GM12878 (cell line): ENCODE measurements around the gene ALMS1. TPM values are rescaled to one million over a fixed set of nuclear protein-coding genes. Genes with fewer than 3 reads are reported as not detected.

Source experiments
- ATAC-seq: fragments of 200-7000 bp; cut with Tn5 transposase; 3 replicates; pipeline ENCODE4 v1.9.1; 2020; ENCODE audit warnings: mild to moderate bottlenecking, moderate library complexity
- BruUV-seq: library from RNA; stranded (reverse); fragments of 400-500 nt; replicated peaks from 2 replicates; lab custom pipeline; 2021; lab: Mats Ljungman, UMichigan
- CTCF ChIA-PET: fragments of 300-600 bp; sonication (Branson Sonifier 250); formaldehyde crosslinking; extraction: SDS; loops from one replicate; lab custom pipeline; 2021; ENCODE audit warnings: inconsistent platforms; lab: Yijun Ruan, JAX
- POLR2A ChIA-PET: fragments of 350-600 bp; formaldehyde crosslinking; extraction: SDS; loops from one replicate; lab custom pipeline; 2021; ENCODE audit warnings: inconsistent platforms; lab: Charles Lee
- RAD21 ChIA-PET: fragments of 300-600 bp; sonication (Branson Sonifier 250); formaldehyde crosslinking; loops from one replicate; lab custom pipeline; 2023; ENCODE audit warnings: antibody characterized with exemption; ENCODE audit not compliant: unreplicated experiment; lab: Charles Lee
- SMC1A ChIA-PET: fragments of 300-600 bp; sonication (Branson Sonifier 250); formaldehyde crosslinking; loops from one replicate; lab custom pipeline; 2023; ENCODE audit not compliant: unreplicated experiment, uncharacterized antibody; lab: Charles Lee
- DNase-seq: peaks from one replicate; pipeline ENCODE4 v3.0.0-alpha.2; 2011; ENCODE audit warnings: low read depth, low spot score
- FAIRE-seq: peaks from 3 replicates; lab custom pipeline; 2011; peaks lifted over from hg19 to GRCh38; lab: Jason Lieb, UNC
- H2AFZ ChIP-seq: 2 replicates; pipeline ENCODE4 v1.6.0; 2011; ENCODE audit warnings: low read depth, low read length, control low read depth; ENCODE audit not compliant: control insufficient read depth
- H3K27ac ChIP-seq: 2 replicates; pipeline ENCODE4 v1.5.1; 2011; ENCODE audit warnings: control low read depth; ENCODE audit not compliant: control insufficient read depth, insufficient read depth
- H3K27me3 ChIP-seq, 2 experiments: replicated peaks in 1 of 2; 2 replicates each; pipeline versions ENCODE4 v1.6.0 to v1.6.1; 2011; ENCODE audit warnings: low read length in 1 of 2; ENCODE audit not compliant: control insufficient read depth in 2 of 2, insufficient read depth in 2 of 2
- H3K36me3 ChIP-seq, 2 experiments: 2 replicates each; pipeline ENCODE4 v1.5.1; 2011; ENCODE audit warnings: low read length in 1 of 2; ENCODE audit not compliant: control insufficient read depth in 2 of 2, insufficient read depth in 2 of 2
- H3K4me1 ChIP-seq: 2 replicates; pipeline ENCODE4 v1.6.1; 2011; ENCODE audit warnings: mild to moderate bottlenecking, low read length, moderate library complexity, mixed read lengths; ENCODE audit not compliant: control insufficient read depth, insufficient read depth
- H3K4me2 ChIP-seq: 2 replicates; pipeline ENCODE4 v1.6.0; 2011; ENCODE audit warnings: control low read depth; ENCODE audit not compliant: control insufficient read depth, insufficient read depth
- H3K4me3 ChIP-seq: fragments of 200-600 bp; sonication (generic); 2 replicates; pipeline ENCODE4 v1.5.1; 2016
- H3K79me2 ChIP-seq: 2 replicates; pipeline ENCODE4 v1.6.0; 2011; ENCODE audit warnings: low read length; ENCODE audit not compliant: control insufficient read depth, insufficient read depth
- H3K9ac ChIP-seq: 2 replicates; pipeline ENCODE4 v1.8.0; 2011; ENCODE audit warnings: low read length, control low read depth, mixed read lengths; ENCODE audit not compliant: control insufficient read depth, insufficient read depth
- H3K9me3 ChIP-seq: replicated peaks from 3 replicates; pipeline ENCODE4 v1.5.1; 2011; ENCODE audit warnings: mild to moderate bottlenecking, low read length; ENCODE audit not compliant: control insufficient read depth, insufficient read depth
- H4K20me1 ChIP-seq: 2 replicates; pipeline ENCODE4 v1.6.0; 2011; ENCODE audit not compliant: control insufficient read depth, insufficient read depth
- CBX5 ChIP-seq: sonication (generic); IDR thresholded peaks from 2 replicates; pipeline ENCODE4 v1.6.1; 2016; ENCODE audit warnings: low read depth, moderate library complexity, mild to moderate bottlenecking, inconsistent platforms
- DPF2 ChIP-seq: fragments of 450-650 bp; IDR thresholded peaks from 2 replicates; pipeline ENCODE4 v1.6.1; 2017; ENCODE audit warnings: mild to moderate bottlenecking
- KDM1A ChIP-seq: fragments of 200-600 bp; sonication (generic); IDR thresholded peaks from 2 replicates; pipeline ENCODE4 v1.6.1; 2016; ENCODE audit warnings: borderline replicate concordance
- MYC ChIP-seq: IDR thresholded peaks from 2 replicates; pipeline ENCODE4 v1.6.1; 2011; ENCODE audit warnings: mild to moderate bottlenecking, low read length, moderate library complexity, inconsistent platforms; ENCODE audit not compliant: insufficient read depth, insufficient replicate concordance, insufficient read length, severe bottlenecking
- PAX5 ChIP-seq: IDR thresholded peaks from 2 replicates; pipeline ENCODE4 v1.6.1; 2011; ENCODE audit warnings: low read depth, low read length, borderline replicate concordance
- TARDBP ChIP-seq: IDR thresholded peaks from 2 replicates; pipeline ENCODE4 v1.6.1; 2016; ENCODE audit warnings: borderline replicate concordance
- TCF3 ChIP-seq: IDR thresholded peaks from 2 replicates; pipeline ENCODE4 v1.6.1; 2012; ENCODE audit warnings: low read depth, mild to moderate bottlenecking, low read length, borderline replicate concordance; ENCODE audit not compliant: insufficient read depth
- WGBS: methylation state at CpG from one replicate; pipeline ENCODE4 v1.1.6; 2016; ENCODE audit warnings: low lambda C conversion rate; ENCODE audit not compliant: insufficient replicate concordance, insufficient coverage; ENCODE audit errors: missing lambda C conversion rate; 5-methylcytosine and 5-hydroxymethylcytosine counted together
- in situ Hi-C: fragments of 300-500 bp; cut with MboI; formaldehyde crosslinking; loops from 9 replicates; pipeline ENCODE4 v1.14.3; 2018; ENCODE audit warnings: mixed read lengths
- intact Hi-C: fragments of 100-400 bp; cut with micrococcal nuclease; formaldehyde crosslinking; loops from one replicate; pipeline ENCODE4 v1.14.2; 2022; ENCODE audit not compliant: unreplicated experiment
- polyA plus RNA-seq, 11 experiments: library from polyadenylated mRNA; depleted of rRNA in 4 of 11; unstranded in 6 of 11; stranded (reverse) in 5 of 11; fragments of >200 nt; fragmentation: Nextera tagmentation in 4 of 11; fragmentation: Illumina TruSeq in 1 of 11; extraction: Ambion mirVana in 4 of 11; extraction: Trizol in 1 of 11; gene quantifications; 1 replicate in 1 of 11; 2 replicates in 10 of 11; pipeline versions ENCODE4 v1.2.1 to v1.2.3, GENCODE V29; 2011 to 2016; ENCODE audit warnings: inconsistent platforms in 2 of 11, missing spikeins in 2 of 11, low read depth in 1 of 11
- total RNA-seq, 4 experiments: library from RNA; depleted of rRNA in 3 of 4; stranded (reverse); fragments of >200 nt in 3 of 4; fragmentation: Illumina TruSeq in 1 of 4; extraction: Trizol in 1 of 4; gene quantifications; 2 replicates each; pipeline versions ENCODE4 v1.2.1 to v1.2.3, GENCODE V29; 2013 to 2021
- TF ChIP-seq, protein P1 (sequence below): fragments of 450-650 bp; IDR thresholded peaks from 2 replicates; pipeline ENCODE4 v1.6.1; 2018; ENCODE audit warnings: borderline replicate concordance, mild to moderate bottlenecking; ENCODE audit not compliant: partially characterized antibody
- TF ChIP-seq, protein P2 (sequence below): fragments of 450-650 bp; IDR thresholded peaks from 2 replicates; pipeline ENCODE4 v1.6.1; 2016; ENCODE audit warnings: mild to moderate bottlenecking

ALMS1 gene
- total and polyA plus RNA-seq, 10 of the 15 experiments (the other 5 are each of a cell fraction or from before 2014, with no cell fraction given) = 1.1 to 25.8 (median 10.6) TPM

DNA sequence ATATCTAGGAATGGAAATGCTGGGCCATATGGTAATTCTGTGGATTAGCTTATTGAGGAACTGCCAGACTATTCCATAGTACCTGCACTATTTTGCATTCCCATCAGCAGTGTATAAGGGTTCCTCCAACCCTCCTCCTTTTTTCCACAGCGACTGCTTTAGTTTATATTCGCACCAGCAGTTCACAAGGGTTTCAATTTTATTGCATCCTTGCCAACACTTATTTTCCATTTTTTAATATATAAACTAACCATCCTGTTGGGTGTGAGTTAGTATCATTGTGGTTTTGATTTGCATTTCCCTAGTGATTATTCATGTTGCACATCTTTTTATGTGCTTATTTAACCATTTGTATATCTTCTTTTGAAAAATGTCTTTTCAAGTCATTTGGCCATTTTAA is 189.6 kb downstream of the ALMS1 start (continued):
- TF ChIP-seq, protein P1, sequence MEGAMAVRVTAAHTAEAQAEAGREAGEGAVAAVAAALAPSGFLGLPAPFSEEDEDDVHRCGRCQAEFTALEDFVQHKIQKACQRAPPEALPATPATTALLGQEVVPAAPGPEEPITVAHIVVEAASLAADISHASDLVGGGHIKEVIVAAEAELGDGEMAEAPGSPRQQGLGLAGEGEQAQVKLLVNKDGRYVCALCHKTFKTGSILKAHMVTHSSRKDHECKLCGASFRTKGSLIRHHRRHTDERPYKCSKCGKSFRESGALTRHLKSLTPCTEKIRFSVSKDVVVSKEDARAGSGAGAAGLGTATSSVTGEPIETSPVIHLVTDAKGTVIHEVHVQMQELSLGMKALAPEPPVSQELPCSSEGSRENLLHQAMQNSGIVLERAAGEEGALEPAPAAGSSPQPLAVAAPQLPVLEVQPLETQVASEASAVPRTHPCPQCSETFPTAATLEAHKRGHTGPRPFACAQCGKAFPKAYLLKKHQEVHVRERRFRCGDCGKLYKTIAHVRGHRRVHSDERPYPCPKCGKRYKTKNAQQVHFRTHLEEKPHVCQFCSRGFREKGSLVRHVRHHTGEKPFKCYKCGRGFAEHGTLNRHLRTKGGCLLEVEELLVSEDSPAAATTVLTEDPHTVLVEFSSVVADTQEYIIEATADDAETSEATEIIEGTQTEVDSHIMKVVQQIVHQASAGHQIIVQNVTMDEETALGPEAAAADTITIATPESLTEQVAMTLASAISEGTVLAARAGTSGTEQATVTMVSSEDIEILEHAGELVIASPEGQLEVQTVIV = no peak

DNA sequence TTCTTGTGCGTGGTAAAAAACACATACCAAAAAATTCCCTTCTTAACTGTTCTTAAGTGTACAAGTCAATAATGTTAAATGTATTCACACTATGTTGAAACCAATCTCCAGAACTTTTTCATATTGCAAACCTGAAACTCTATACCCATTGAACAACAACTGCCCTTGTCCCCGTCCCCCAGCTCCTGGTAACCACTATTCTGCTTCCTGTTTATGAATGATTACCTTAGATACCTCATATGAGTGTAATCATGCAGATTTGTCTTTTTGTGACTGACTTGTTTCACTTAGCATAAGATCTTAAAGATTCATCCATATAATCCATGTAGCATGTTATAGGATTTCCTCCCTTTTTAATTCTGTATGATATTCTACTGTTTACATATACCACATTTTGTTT is 196.7 kb downstream of the ALMS1 start:
- in situ Hi-C loops (no loop called here), intact Hi-C loops (no loop called here)
- no peak overlapping the region for H3K27ac ChIP-seq
- H3K4me1 ChIP-seq = no peaks in the 10 kb centered on the region
- ChIA-PET SMC1A (no interaction called here), CTCF (interaction anchor here (0.6 kb wide), 1 partner anchor 309 kb away, joined by 3 read pairs; no protein-coding TSS in a partner anchor), POLR2A (no interaction called here), RAD21 (no interaction called here)
- peak; percentile 66 for ATAC-seq
- no peak overlapping the region for H3K4me3 ChIP-seq
- TF ChIP-seq PAX5 (no peak), CBX5 (no peak), MYC (no peak), KDM1A (no peak), TARDBP (no peak), TCF3 (no peak), DPF2 (no peak)
- TF ChIP-seq, protein P2, sequence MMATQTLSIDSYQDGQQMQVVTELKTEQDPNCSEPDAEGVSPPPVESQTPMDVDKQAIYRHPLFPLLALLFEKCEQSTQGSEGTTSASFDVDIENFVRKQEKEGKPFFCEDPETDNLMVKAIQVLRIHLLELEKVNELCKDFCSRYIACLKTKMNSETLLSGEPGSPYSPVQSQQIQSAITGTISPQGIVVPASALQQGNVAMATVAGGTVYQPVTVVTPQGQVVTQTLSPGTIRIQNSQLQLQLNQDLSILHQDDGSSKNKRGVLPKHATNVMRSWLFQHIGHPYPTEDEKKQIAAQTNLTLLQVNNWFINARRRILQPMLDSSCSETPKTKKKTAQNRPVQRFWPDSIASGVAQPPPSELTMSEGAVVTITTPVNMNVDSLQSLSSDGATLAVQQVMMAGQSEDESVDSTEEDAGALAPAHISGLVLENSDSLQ = no peak
- no peaks in the 10 kb centered on the region for H3K27me3 ChIP-seq
- no peaks in the 10 kb centered on the region for H4K20me1 ChIP-seq
- no peak for FAIRE-seq
- no peaks in the 10 kb centered on the region for H3K36me3 ChIP-seq
- no peaks in the 10 kb centered on the region for H3K79me2 ChIP-seq
- 50% methylated on average over 2 of the region's 2 CpGs for WGBS
- no peak overlapping the region for H3K9ac ChIP-seq
- H3K9me3 ChIP-seq = peaks cover 2% of the 10 kb centered on the region; the same call in 2 of the 3 replicates
- no peak overlapping the region for H3K4me2 ChIP-seq
- no peak overlapping the region for H2AFZ ChIP-seq
- no TSS peak for BruUV-seq
- DNase-seq = no peak
